Measurements from ENCODE around the gene PLEKHG3.
A peak's percentile ranks its signal among the peaks of the same experiment; 100 is the strongest.

PLEKHG3 gene

GRCh38 chr14:64663174-64663573, 41.0 kb upstream of the PLEKHG3 start:
- H3K4me2 ChIP-seq (ENCODE audit: low read depth, low read length, poor library complexity, severe bottlenecking), result no peak overlapping the region
- no peaks in the 10 kb centered on the region for H4K20me1 ChIP-seq (ENCODE audit: insufficient read depth, low read length, poor library complexity, severe bottlenecking)
- TF ChIP-seq EZH2phosphoT487 (IDR thresholded peaks at IDR 0.05; ENCODE audit: borderline replicate concordance), result no peak
- TF ChIP-seq, protein P1, sequence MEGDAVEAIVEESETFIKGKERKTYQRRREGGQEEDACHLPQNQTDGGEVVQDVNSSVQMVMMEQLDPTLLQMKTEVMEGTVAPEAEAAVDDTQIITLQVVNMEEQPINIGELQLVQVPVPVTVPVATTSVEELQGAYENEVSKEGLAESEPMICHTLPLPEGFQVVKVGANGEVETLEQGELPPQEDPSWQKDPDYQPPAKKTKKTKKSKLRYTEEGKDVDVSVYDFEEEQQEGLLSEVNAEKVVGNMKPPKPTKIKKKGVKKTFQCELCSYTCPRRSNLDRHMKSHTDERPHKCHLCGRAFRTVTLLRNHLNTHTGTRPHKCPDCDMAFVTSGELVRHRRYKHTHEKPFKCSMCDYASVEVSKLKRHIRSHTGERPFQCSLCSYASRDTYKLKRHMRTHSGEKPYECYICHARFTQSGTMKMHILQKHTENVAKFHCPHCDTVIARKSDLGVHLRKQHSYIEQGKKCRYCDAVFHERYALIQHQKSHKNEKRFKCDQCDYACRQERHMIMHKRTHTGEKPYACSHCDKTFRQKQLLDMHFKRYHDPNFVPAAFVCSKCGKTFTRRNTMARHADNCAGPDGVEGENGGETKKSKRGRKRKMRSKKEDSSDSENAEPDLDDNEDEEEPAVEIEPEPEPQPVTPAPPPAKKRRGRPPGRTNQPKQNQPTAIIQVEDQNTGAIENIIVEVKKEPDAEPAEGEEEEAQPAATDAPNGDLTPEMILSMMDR (conservative IDR thresholded peaks at IDR 0.05; ENCODE audit: low read length), result no peak
- no peak overlapping the region for H3K9ac ChIP-seq (ENCODE audit: low read depth, low read length, poor library complexity, severe bottlenecking)
- no peak overlapping the region for H2AFZ ChIP-seq (ENCODE audit: low read length)
- no peaks in the 10 kb centered on the region for H3K4me1 ChIP-seq (ENCODE audit: insufficient read depth, low read length, poor library complexity, severe bottlenecking)
- H3K36me3 ChIP-seq (ENCODE audit: insufficient read depth, low read length), result no peaks in the 10 kb centered on the region
- no peaks in the 10 kb centered on the region for H3K27me3 ChIP-seq (ENCODE audit: insufficient read depth, low read length, poor library complexity, severe bottlenecking)
- no peaks in the 10 kb centered on the region for H3F3A ChIP-seq (ENCODE audit: low read depth)
- H3K79me2 ChIP-seq (ENCODE audit: insufficient read depth, low read length), result no peaks in the 10 kb centered on the region
- no peaks in the 10 kb centered on the region for H3K9me3 ChIP-seq (ENCODE audit: insufficient read depth, low read depth, low read length)
- H3K4me3 ChIP-seq (ENCODE audit: low read length, poor library complexity, severe bottlenecking), result no peak overlapping the region
- H3K9me2 ChIP-seq (replicated peaks; ENCODE audit: low read depth, low read length), result no peaks in the 10 kb centered on the region

GRCh38 chr14:64671591-64671990, 32.6 kb upstream of the PLEKHG3 start:
- Histone ChIP-seq H3K9me3 (ENCODE audit: insufficient read depth, low read depth, low read length) (no peaks in the 10 kb centered on the region), H3K9ac (ENCODE audit: low read depth, low read length, poor library complexity, severe bottlenecking) (no peak overlapping the region), H3F3A (ENCODE audit: low read depth) (no peaks in the 10 kb centered on the region), H3K9me2 (replicated peaks; ENCODE audit: low read depth, low read length) (no peaks in the 10 kb centered on the region), H4K20me1 (ENCODE audit: insufficient read depth, low read length, poor library complexity, severe bottlenecking) (no peaks in the 10 kb centered on the region), H3K4me2 (ENCODE audit: low read depth, low read length, poor library complexity, severe bottlenecking) (peak overlapping the region; percentile 2), H3K79me2 (ENCODE audit: insufficient read depth, low read length) (no peaks in the 10 kb centered on the region), H3K27me3 (ENCODE audit: insufficient read depth, low read length, poor library complexity, severe bottlenecking) (no peaks in the 10 kb centered on the region), H3K36me3 (ENCODE audit: insufficient read depth, low read length) (no peaks in the 10 kb centered on the region), H2AFZ (ENCODE audit: low read length) (peak overlapping the region; percentile 14; the same call in 1 of the 2 replicates), H3K4me1 (ENCODE audit: insufficient read depth, low read length, poor library complexity, severe bottlenecking) (peaks cover 33% of the 10 kb centered on the region), H3K4me3 (ENCODE audit: low read length, poor library complexity, severe bottlenecking) (no peak overlapping the region)
- TF ChIP-seq EZH2phosphoT487 (IDR thresholded peaks at IDR 0.05; ENCODE audit: borderline replicate concordance), result no peak
- TF ChIP-seq, protein P1 (conservative IDR thresholded peaks at IDR 0.05; ENCODE audit: low read length), result peak; percentile 84

GRCh38 chr14:64673316-64673715, 30.9 kb upstream of the PLEKHG3 start:
- Histone ChIP-seq H3K4me1 (ENCODE audit: insufficient read depth, low read length, poor library complexity, severe bottlenecking) (peaks cover 33% of the 10 kb centered on the region), H3K27me3 (ENCODE audit: insufficient read depth, low read length, poor library complexity, severe bottlenecking) (no peaks in the 10 kb centered on the region), H4K20me1 (ENCODE audit: insufficient read depth, low read length, poor library complexity, severe bottlenecking) (no peaks in the 10 kb centered on the region), H3K36me3 (ENCODE audit: insufficient read depth, low read length) (no peaks in the 10 kb centered on the region), H3F3A (ENCODE audit: low read depth) (no peaks in the 10 kb centered on the region), H2AFZ (ENCODE audit: low read length) (peak overlapping the region; percentile 53; the same call in 1 of the 2 replicates), H3K9me2 (replicated peaks; ENCODE audit: low read depth, low read length) (no peaks in the 10 kb centered on the region), H3K4me2 (ENCODE audit: low read depth, low read length, poor library complexity, severe bottlenecking) (peak overlapping the region; percentile 38), H3K4me3 (ENCODE audit: low read length, poor library complexity, severe bottlenecking) (no peak overlapping the region), H3K9ac (ENCODE audit: low read depth, low read length, poor library complexity, severe bottlenecking) (peak overlapping the region; percentile 50), H3K79me2 (ENCODE audit: insufficient read depth, low read length) (no peaks in the 10 kb centered on the region), H3K9me3 (ENCODE audit: insufficient read depth, low read depth, low read length) (no peaks in the 10 kb centered on the region)
- TF ChIP-seq, protein P1 (conservative IDR thresholded peaks at IDR 0.05; ENCODE audit: low read length), result no peak
- no peak for TF ChIP-seq EZH2phosphoT487 (IDR thresholded peaks at IDR 0.05; ENCODE audit: borderline replicate concordance)

Measured in Loucy (cell line).